Measurements from ENCODE around the gene WASHC4.

GRCh38 chr12:105092336-105092735 is 15.2 kb upstream of the WASHC4 start:
- no peak for TF ChIP-seq EZH2 (IDR thresholded peaks at IDR 0.05)
- TF ChIP-seq POLR2AphosphoS5 (IDR thresholded peaks at IDR 0.05; ENCODE audit: low read depth, low read length) = no peak
- TF ChIP-seq POLR2A (IDR thresholded peaks at IDR 0.05; ENCODE audit: borderline replicate concordance, extremely low read depth, insufficient read depth, insufficient read length) = no peak
- TF ChIP-seq, protein P1, sequence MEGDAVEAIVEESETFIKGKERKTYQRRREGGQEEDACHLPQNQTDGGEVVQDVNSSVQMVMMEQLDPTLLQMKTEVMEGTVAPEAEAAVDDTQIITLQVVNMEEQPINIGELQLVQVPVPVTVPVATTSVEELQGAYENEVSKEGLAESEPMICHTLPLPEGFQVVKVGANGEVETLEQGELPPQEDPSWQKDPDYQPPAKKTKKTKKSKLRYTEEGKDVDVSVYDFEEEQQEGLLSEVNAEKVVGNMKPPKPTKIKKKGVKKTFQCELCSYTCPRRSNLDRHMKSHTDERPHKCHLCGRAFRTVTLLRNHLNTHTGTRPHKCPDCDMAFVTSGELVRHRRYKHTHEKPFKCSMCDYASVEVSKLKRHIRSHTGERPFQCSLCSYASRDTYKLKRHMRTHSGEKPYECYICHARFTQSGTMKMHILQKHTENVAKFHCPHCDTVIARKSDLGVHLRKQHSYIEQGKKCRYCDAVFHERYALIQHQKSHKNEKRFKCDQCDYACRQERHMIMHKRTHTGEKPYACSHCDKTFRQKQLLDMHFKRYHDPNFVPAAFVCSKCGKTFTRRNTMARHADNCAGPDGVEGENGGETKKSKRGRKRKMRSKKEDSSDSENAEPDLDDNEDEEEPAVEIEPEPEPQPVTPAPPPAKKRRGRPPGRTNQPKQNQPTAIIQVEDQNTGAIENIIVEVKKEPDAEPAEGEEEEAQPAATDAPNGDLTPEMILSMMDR (IDR thresholded peaks at IDR 0.05 in 2 of 3, conservative IDR thresholded peaks at IDR 0.05 in 1 of 3; ENCODE audit: borderline replicate concordance in 1 of 3, insufficient read depth in 1 of 3, low read depth in 2 of 3, low read length in 2 of 3) = no peak
- no peak for TF ChIP-seq SRF (IDR thresholded peaks at IDR 0.05; ENCODE audit: low read depth)
- TF ChIP-seq, protein P2, sequence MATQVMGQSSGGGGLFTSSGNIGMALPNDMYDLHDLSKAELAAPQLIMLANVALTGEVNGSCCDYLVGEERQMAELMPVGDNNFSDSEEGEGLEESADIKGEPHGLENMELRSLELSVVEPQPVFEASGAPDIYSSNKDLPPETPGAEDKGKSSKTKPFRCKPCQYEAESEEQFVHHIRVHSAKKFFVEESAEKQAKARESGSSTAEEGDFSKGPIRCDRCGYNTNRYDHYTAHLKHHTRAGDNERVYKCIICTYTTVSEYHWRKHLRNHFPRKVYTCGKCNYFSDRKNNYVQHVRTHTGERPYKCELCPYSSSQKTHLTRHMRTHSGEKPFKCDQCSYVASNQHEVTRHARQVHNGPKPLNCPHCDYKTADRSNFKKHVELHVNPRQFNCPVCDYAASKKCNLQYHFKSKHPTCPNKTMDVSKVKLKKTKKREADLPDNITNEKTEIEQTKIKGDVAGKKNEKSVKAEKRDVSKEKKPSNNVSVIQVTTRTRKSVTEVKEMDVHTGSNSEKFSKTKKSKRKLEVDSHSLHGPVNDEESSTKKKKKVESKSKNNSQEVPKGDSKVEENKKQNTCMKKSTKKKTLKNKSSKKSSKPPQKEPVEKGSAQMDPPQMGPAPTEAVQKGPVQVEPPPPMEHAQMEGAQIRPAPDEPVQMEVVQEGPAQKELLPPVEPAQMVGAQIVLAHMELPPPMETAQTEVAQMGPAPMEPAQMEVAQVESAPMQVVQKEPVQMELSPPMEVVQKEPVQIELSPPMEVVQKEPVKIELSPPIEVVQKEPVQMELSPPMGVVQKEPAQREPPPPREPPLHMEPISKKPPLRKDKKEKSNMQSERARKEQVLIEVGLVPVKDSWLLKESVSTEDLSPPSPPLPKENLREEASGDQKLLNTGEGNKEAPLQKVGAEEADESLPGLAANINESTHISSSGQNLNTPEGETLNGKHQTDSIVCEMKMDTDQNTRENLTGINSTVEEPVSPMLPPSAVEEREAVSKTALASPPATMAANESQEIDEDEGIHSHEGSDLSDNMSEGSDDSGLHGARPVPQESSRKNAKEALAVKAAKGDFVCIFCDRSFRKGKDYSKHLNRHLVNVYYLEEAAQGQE (IDR thresholded peaks at IDR 0.05; ENCODE audit: low read depth) = no peak
- no peak for TF ChIP-seq SP1 (IDR thresholded peaks at IDR 0.05; ENCODE audit: low read depth)
- no peak for TF ChIP-seq EGR1 (IDR thresholded peaks at IDR 0.05; ENCODE audit: low read depth)
- no peak for TF ChIP-seq YY1 (IDR thresholded peaks at IDR 0.05; ENCODE audit: extremely low read depth, insufficient replicate concordance, low read depth, low read length)
- no peak for TF ChIP-seq EZH2phosphoT487 (IDR thresholded peaks at IDR 0.05; ENCODE audit: borderline replicate concordance)
- TF ChIP-seq SIN3A (IDR thresholded peaks at IDR 0.05; ENCODE audit: low read depth) = no peak
- TF ChIP-seq CBX3 (IDR thresholded peaks at IDR 0.05; ENCODE audit: low read depth) = no peak

Measured in HCT116 (cell line).